VCaP (cell line): ENCODE data around the gene TMEM132C.

Experiments used
- H3K27ac ChIP-seq: fragments of 450-650 bp; 2 replicates; pipeline ENCODE4 v1.5.1; 2017
- TF ChIP-seq, protein P1 (sequence below): fragments of 450-650 bp; conservative IDR thresholded peaks from 2 replicates; pipeline ENCODE4 v1.5.1; 2017; ENCODE audit warnings: mild to moderate bottlenecking, moderate library complexity

Gene TMEM132C

DNA sequence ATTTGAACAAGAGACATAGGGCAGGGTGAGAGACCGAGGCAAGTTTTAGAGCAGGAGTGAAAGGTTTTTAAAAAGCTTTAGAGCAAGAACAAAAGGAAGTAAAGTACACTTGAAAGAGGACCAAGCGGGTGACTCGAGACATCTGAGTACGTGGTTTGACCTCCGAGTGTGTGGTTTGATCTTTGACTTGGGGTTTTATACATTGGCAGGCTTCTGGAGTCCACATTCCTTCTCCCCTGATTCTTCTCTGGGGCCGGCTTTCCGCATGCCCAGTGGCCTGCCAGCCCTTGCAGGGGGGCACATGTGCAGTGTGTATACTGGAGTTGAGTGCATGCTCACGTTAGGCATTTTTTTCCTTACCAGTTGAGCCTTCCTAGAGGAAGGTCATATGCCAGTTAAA lies 460.5 kb downstream of the TMEM132C start:
- TF ChIP-seq, protein P1, sequence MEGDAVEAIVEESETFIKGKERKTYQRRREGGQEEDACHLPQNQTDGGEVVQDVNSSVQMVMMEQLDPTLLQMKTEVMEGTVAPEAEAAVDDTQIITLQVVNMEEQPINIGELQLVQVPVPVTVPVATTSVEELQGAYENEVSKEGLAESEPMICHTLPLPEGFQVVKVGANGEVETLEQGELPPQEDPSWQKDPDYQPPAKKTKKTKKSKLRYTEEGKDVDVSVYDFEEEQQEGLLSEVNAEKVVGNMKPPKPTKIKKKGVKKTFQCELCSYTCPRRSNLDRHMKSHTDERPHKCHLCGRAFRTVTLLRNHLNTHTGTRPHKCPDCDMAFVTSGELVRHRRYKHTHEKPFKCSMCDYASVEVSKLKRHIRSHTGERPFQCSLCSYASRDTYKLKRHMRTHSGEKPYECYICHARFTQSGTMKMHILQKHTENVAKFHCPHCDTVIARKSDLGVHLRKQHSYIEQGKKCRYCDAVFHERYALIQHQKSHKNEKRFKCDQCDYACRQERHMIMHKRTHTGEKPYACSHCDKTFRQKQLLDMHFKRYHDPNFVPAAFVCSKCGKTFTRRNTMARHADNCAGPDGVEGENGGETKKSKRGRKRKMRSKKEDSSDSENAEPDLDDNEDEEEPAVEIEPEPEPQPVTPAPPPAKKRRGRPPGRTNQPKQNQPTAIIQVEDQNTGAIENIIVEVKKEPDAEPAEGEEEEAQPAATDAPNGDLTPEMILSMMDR, result no peak
- no peak overlapping the region for H3K27ac ChIP-seq

DNA sequence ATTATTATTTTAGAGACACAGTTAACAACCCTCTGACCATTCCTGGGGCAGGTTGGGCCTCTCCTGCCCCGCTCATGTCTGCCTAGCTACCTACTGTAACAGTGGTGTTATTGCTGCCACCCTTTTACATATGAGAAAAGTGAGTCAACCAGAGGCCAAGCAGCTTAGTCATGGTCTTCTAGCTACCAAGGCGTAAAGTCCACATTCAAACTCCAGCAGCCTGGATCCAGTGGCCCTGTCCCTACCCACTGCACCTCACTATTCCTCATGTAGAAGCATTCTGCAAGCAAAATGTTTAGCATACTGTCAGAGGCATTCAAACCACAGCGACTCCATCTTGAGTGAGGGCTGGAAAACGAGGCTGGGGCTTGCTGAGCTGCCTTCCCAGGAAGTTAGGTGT lies 461.0 kb downstream of the TMEM132C start:
- TF ChIP-seq, protein P1, result no peak
- no peak overlapping the region for H3K27ac ChIP-seq

DNA sequence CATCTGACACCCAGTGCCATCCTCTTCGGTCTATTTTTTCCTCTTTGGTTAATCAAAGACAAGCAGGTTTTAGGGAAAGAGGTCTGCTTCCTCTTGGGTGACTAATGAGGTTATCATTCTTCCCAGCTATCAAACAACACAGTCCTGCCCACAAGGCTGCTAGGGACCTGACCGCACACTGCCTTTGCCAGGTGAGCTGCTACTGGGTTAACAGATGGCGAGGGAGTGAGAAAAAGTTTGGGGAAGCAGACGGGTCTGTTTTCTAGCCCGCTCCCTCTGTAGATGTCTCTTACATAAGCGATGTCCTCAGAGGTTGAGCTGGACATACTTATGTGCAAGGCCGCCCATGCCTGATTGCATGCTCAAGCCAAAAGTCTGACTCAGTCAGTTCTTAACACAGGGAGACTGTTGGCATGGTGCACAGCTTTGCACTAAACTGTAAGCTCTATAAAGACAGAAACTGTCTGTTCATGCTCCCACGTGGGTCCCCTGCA lies 462.7 kb downstream of the TMEM132C start:
- H3K27ac ChIP-seq, result no peak overlapping the region
- TF ChIP-seq, protein P1, result no peak

DNA sequence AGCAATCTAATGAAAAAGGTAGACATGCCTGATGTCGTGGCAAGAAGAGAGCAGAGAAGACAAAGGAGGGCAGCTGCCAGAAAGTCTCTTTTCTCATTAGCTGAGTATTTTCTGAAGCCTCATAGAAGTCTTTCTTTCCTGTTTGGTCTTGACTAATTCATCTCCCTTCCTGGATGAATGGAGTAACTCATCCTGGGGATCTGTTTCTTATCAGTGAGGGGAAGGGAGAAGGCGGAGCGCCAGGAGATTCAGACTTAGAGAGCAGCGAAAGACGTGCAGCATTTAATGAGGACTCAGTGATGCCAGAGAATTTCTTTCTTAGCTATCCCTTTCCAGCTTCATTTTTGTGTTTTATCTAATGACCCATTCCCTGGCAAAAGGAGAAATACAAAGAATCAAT lies 467.4 kb downstream of the TMEM132C start:
- TF ChIP-seq, protein P1, result no peak

DNA sequence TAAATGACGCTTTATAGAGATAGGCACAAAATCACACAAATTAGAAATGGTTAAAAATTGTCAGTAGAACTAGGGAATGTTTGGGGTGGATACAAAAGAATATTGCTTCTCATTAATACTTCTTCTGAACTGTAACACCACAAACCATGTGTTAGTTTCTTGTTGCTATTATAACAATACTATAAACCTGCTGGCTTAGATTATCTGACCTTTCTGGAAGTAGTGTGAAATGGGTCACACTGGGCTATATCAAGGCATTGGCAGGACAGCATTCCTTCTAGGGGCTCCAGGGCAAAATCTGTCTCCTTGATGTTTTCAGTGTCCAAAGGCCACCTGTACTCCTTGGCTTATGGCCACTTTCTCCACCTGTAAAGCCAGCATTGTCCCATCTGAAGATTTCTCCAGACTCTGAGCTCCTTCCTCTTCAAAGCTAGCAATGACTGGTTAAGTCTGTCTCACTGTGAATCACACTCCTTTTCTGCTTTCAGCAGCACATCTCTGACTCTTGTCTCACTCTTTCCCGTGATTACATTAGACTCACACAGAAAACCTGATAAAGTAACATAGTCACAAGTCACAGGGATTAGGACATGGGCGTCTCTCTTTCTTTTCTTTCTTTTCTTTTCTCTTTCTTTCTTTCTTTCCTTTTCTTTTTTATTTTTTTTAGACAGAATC lies 470.5 kb downstream of the TMEM132C start:
- H3K27ac ChIP-seq, result no peak overlapping the region
- TF ChIP-seq, protein P1, result no peak

More for the DNA sequence above, 467.4 kb downstream of the TMEM132C start:
- no peak overlapping the region for H3K27ac ChIP-seq

DNA sequence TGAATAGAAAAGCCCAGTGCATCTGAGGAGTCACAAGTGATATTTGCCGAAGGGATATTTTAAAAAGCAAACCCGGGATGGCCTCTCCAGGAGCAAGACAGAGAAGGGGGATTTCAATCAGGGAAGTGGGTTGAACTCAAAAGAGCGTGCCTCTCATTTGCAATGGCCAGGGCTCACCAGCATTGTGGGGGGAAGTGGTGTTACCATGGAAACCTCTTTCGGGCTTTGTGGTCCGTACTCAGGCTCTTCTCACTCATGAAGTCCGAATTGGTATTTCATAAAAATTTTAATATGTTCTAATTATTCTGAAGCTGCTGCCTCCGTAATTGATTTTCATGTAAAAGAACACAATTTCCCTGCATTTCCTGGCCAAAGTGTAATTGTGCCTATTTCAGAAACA lies 476.9 kb downstream of the TMEM132C start:
- TF ChIP-seq, protein P1, result no peak
- H3K27ac ChIP-seq, result no peak overlapping the region

DNA sequence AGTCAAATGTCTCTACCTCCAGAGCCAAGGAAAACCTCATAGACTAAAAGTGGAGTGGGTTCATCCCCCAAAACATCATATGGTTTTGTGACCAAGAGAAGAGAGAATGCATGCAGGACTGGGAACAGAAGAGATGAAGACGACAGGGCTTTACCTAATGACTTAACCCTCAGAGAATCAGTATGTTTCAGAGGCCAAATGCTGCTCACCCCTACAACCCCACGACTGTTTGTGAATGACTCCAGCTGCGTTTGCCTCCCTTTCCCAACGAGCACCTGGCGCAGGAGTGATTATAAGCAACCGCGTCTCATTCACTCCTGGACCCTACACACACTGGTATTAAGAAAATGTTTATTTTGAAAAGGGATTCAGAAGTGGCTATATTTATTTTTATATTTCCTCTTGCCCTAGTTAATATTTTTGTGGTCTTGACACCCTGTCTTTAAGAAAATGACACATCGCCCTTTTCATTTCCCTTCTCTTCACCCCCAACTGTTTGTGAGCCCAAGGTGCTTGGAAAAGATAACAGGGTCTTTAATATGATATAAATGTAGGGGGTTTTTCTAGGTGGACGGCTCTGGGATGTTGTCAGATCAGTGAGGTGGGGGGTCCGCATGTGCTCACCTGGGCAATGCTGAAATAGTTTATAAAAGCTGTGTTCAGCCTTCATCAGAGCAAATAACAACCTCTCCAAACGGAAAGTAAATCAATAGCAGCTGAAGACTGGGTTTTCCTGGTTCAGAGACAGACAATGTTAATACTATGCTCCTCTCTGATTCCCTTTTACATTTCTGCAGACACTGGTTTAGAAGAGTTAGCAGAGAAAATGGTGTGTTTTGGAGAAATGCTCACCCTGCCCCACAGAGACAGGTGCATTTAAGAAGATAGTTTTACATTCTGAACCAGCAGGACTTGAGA lies 479.1 kb downstream of the TMEM132C start:
- no peak overlapping the region for H3K27ac ChIP-seq
- TF ChIP-seq, protein P1, result no peak
